Eye (tissue), 1 donor: ENCODE data around the gene GPR63.
"Not testable (repeated sequence)": the region's sequence is repeated elsewhere in the genome, so short reads cannot be mapped to it uniquely, and the experiment has no call there.

Experiments used
- DNase-seq: peaks from one replicate; pipeline ENCODE4 v3.0.0-alpha.2; 2015

GPR63 gene, protein sequence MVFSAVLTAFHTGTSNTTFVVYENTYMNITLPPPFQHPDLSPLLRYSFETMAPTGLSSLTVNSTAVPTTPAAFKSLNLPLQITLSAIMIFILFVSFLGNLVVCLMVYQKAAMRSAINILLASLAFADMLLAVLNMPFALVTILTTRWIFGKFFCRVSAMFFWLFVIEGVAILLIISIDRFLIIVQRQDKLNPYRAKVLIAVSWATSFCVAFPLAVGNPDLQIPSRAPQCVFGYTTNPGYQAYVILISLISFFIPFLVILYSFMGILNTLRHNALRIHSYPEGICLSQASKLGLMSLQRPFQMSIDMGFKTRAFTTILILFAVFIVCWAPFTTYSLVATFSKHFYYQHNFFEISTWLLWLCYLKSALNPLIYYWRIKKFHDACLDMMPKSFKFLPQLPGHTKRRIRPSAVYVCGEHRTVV

DNA sequence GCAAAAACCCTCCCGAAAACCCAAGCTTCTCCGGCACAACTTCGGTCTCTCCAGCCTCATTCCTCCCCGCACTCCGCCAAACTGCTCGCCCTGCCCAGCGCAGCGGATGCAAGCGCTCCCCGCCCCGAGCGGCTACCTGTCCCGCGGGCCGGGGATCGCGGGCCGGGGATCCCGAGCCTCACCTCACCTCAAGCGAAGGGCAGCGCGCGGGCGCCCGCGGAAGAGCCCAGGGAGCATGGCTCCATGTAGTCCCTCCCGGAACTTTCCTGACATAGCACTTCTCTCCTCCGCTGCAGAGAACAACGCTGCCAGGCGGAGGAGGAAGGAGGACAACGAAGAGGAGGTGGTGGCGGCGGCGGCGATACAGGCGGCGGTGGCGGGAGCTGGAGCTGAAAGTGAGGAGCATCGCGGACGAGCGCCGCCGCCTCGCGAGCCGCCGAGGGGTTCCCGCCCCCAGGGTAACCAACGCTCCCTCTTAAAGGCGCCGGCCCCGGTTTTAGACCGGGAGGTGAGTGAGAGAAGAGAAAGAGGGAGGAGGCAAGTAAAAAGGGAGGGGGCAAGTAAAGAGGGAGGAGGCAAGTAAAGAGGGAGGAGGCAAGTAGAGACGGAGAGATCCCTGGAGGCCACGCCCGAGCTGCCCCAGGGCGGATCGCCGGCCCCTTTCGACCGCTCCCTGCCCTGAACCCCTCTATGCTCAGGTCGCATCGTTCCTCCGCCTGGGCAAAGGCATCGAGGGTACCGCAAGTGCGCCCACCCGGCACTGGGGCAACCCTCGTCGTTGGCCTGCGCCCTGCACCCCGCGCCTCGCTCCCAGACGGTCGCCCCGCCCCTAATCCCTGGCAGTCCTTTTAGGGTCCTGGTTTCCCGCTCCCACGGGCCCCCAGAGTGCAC, at the start of gene GPR63:
Gene GPR63 (minus strand): TSS at position 397 of the 891 bp plus-strand sequence. CDS start 37,746 bp downstream, outside the sequence.
- DNase-seq: peak; percentile 91

DNA sequence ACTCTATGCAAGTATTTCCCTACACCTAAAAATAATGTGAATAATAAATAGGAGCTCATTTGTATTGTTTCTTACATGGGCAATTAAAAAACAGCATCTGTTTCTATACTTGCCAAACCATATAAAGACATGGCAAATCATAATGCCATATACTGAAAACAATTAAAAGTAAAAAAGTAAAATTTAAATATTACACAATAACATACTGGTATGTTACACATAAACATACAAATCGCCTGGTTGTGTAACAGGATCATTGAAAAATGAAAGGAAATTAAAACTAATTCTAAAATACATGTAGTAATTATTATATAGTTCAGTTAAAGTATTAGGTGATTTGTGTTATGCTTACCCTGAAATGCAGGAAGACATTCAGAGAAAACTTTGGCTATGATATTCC, 49.2 kb upstream of the GPR63 start:
- DNase-seq: no peak

DNA sequence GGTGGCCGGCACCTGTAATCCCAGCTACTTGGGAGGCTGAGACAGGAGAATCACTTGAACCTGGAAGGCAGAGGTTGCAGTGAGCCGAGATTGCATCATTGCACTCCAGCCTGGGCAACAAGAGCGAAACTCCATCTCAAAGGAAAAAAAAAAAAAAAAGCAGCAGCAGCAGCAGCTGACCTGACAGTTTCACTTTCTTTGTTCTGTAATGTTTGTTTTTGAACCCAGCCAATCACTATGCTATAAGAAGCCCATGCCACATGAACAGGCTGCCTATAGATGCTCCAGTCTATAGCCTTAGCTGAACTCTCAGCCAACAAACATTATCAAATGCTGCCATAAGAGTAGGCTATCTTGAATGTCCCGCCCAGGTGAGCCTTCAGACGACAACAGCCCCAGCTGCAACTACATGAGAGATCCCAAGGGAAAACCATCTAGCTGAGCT, 47.9 kb upstream of the GPR63 start:
- DNase-seq: not testable (repeated sequence)

DNA sequence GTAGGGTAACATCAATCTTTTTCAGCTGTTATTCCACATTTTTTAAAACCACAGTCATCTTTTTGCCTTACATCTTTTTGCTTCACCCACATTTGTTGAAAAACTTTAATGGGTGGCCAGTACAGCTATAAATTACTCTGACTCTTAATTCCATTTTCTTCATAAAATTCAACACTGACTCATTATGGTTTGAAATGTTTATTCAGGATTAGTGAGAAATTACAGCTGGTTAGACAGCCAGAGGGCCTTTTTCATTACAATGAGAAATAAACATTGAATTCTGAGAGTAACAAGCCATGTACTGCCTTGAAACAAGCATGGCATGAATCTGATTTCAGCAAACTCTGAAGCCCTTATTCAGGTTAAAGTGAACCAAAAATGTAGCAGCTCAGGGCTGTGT, 40.9 kb upstream of the GPR63 start:
- DNase-seq: no peak

DNA sequence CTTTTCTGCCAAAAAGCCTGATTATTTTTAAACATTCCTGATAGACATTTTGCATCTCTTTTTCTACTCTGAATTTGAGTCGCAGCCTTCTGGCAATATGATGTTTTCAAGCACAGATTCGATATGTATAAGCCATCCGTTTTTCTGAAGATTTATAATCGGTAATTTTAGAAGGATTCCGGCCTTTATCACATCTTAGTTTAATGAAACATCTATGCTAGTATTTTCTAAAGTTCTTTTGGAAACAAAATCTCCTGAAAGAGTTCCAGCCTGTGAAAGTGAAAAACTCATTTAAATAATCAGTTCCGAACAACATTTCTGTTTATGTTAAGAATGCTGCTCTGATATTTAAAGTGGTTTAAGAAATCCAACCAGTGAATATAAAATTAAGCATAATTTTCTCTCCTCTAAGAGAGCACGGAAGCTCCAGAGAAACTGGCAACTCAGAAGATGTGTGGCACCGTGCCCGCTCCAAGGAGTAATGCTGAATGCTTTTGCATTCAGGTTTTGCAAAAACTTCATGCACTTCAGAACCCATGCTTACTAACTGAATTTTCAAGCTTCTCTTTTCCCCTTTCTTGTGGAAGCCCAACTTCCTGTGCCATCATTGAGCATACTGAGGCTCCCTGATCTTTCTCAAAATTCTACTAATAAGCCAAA, 39.7 kb upstream of the GPR63 start:
- no peak for DNase-seq

DNA sequence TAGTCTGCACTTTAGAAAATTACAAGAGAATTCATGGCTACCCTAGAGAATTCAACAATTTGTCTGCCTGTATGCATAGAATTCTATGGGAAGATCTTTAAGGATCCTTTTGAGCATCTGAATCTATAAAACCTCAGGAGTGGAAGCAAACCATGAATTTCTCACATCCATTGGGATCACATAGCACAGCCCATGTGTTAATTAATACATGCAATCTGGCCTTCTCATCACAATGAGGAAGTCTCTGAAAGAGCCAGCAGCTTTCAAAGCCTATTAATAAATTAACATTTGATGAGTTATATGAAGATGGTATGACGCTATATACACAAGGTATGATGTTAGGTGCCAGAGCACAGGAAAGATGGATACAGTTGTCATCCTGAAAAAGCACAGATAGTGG, 35.7 kb upstream of the GPR63 start:
- DNase-seq: no peak

DNA sequence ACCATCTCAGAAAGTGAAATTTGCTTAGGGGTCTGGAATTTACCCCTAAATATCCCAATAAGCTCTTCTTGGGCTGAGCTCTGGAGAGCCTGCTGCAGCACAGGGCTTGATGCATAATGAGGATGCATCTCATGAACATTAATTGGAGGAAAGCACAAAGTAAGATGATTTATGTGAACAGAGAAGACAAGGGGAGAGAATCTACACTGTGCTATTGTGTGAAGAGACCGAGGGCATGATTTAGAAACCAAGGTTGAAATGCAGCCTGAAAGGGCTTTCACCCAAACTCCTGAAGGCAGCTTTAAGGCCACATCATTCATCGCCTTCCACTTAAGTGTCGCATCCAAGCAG, 27.8 kb upstream of the GPR63 start:
- no peak for DNase-seq

DNA sequence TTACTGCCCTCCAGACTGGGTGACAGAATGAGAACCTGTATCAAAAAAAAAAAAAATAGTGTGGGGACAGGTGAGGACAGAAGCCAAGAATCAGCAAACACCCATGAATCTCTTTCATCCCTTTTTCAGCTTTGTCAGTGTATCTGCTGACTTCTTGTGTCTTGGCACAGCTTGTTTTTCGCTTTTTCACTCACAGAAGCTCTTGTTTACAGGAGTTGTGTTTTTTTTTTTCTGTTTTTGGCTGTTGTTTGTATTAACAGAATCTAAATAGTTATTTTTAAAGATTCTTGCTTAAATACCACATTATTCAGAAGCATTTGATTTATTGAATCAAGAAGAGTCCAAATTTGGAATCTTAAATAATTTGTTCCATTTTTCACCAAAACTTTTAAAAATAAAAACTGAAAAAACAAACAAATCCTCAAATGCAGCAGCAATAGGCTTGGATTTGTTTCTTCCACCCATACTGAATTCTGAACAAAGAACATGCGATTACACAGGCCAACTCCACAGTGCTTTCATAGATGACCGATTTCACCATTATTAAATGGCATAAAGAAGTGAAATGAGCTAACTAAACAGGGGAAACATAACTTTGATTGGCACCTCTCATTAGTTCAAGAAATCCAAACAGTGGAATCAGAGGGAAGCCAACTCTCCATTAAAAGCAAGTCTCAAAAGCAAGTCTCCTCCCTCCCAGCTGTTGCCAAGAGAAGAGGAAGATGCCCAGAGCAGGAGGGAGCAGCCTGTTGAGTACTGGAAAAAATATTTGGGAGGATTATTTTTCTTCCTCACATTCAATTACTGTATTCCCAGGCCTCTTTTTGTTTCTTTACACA, 27.2 kb upstream of the GPR63 start:
- peak; percentile 52 for DNase-seq

DNA sequence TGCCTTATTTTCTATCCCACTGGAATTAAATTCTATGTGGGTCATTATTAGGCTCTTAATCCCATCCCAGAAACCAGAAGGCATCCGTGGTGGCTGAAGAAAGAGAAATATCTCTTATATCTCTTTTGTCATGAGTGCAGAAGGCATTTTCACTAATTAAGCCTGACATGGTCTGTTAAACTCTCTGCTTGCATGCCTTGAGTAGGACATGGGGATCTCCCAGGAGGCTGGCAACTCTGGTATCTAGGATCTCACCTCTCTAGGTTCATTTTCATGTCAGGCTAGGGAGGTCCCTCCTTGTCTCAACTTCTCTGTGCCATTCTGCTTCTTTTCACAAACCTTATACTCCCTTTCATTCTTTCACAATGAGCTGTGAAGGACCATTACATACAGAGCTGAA, 25.3 kb upstream of the GPR63 start:
- peak; percentile 56 for DNase-seq

DNA sequence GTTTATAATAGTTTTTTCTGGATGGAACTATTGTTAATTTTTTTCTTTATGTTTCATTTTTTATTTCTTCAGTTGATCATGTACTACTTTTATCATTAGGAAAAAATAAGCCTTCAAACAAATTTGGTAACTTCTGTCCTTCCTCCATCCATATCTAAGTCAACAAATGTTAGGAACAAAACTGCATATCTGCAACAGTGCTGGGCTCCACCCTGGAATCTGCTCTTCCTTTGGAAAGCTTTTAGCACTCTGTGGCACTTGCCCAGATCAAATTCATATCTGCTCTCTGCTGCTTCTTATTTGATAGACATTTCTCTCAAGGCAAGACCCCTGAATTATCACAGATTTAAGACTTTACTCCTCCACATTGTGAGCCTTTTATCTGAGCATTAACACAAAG, 24.3 kb upstream of the GPR63 start:
- no peak for DNase-seq

DNA sequence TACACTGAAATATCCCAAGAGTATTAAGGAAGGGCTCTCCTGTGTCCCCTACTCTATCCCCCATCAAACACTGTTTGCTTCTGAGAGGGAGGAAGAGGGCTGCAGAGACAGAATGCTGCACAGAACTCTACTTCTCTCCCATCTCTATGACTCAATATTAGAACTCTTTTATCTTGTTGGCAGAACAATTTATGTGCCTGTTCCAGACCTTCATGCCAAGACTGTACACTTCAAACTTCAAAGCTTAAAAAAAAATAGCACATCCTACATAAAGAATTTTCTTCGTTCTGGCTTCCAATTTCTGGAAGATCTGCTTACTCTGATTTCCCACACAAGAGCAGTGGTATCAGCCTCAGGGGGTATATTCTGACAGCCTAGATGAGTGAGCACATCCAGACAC, 19.6 kb upstream of the GPR63 start:
- no peak for DNase-seq

DNA sequence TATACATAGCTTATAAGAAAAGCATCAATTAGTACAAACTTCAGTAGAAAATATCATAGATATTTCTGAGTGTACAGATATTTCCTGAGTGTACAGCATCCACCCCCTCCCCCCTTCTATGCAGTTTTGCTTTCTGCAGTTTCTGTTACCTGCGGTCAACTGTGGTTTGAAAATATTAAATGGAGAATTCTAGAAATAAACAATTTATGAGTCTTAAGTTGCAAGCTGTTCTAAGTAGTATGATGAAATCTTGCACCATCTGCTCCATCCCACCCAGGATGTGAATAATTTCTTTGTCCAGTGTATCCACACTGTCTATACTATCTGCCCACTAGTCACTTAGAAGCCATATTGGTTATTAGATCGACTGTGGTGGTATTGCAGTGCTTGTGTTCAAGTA, 15.8 kb upstream of the GPR63 start:
- no peak for DNase-seq

DNA sequence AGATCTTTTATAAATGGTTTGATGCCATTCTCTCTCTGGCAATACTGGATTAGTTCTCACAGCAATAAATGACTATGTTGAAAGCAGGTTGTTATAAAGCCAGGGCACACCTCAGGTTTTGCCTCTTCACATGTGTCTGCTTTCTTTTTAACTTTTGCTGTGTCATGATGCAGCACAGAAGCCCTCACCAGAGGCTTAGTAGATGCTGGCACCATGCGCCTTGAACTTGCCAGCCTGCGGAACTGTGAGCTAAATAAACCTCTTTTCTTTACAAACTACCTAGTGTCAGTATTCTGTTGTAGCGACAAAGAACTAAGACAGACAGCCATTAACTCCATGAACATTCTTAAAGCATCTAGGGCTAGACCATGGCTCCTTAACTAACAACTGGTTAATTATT, 15.3 kb upstream of the GPR63 start:
- DNase-seq: no peak

DNA sequence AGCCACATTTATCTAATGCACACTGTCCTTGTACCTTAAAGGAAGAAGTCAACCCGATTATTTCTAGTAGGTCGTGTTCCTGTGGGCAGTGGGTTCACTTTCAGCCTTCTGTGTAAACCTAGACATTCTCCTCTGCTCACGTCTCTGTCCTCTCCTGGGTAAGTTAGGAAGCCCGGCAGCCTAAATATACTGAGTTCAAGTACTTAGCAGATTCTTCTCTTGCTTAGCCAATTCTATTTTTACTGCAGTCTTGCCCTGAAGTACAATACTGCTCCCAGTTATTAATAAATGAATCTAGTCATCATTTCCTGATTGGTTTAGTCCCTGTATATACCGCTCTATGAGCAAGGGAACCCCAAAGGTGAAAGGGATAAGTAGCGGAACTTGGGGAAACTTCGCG, 14.6 kb upstream of the GPR63 start:
- DNase-seq: no peak

DNA sequence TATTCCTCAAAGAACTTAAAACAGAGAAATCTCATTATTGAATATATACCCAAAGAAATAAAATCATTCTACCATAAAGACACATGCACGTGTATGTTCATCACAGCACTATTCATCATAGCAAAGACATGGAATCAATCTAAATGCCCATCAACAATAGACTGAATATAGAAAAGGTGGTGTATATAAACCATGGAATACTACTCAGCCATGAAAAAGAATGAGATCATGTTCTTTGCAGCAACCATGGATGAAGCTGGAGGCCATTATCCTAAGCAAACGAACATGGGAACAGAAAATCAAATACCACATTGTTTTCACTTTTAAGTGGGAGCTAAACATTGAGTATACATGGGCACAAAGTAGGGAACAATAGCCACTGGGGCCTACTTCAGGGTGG, 12.3 kb upstream of the GPR63 start:
- DNase-seq: no peak

DNA sequence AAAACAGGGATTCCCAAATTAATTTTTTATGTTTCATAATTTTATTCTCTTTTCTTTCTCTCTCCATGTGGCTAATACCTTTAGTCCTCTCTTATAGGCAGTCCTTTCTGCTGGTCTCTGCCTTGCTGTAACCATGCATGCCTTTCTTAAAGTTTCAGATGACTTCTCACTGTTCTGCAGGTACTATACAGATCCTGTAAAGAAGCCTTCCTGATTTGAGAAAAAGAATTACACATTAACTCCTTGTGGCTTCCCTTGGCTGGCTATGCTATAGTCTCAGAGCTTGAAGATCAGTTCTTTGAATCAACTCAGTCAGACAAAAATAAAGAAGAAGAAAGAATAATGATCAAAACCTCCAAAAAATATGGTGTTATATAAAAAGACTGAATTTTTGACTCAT, 7.3 kb upstream of the GPR63 start:
- no peak for DNase-seq

DNA sequence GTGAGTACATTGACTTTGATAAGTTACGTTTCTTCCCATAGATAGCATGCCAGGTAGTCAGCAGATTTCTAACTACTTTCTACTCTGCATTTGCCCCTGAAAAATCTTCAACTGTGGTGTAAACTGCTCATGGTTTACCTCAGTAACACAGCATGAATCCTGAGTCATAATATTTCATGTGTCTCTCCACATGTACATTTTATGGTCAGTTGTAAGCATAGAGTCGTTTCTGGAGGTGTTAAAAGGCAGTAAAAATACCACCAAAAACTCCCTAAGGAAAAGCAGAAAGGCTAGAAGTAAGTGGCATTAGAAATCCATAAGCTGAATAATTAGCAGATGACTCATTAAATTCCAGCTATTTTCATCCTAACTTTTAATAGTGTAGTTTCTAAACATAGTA, 4.1 kb upstream of the GPR63 start:
- no peak for DNase-seq

DNA sequence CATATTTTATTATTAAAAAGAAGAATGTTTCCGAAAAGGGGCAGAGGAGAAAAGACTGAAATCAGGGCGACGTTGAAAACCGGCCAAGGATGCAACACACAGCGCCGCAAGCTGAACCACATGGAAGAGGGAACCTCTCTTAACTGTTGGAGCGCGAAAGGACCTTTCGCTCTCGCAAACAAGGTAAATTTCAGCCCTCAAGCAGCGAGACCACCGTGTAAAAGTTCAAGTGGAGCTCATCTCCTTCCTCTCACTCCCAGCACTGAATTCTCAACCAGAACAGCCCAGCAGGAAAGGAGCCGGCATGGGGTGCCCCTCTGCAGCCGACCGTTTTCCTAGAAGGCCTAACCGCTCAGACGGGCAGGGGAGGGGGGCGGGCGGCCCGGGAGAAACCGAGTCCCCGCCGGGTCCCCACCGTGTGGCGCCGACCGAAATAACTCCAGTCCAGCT, 621 bp downstream of the GPR63 start:
- no peak for DNase-seq

DNA sequence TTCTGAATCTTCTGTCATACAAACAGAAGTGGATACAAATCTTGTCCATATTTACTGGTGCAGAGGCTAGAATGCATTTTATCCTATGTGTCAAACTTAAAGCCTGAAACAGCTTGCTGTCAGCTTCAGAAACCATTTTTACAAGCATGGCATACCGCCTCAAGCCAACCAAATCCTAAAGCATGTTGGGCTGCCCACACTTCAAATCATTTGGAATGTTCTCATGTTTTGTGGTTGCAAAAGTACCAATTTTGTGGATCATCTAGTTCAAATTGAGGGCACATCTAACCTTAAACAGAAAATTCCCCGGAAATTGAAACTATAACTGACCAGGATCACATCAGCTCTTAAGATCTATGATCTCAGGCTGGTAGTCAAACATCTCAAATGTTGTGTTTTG, 3.2 kb downstream of the GPR63 start:
- no peak for DNase-seq

DNA sequence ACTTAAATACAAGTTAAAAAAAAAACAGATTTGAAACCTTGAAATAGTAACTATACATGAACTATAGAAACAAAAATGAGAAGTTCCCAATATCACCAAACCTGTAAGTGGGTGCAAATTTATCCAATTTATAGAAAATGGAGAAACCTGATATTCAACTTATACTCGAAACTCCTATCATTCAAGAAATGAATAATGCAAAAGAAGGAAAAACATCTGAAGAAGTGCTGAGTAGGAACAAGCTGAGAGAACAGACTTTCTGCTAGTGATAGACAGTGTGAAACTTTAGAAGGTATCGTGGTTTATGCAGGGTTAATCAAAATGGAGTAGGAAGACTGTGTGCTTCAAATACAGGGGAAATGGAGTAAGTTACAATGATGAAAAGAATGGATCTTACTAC, 4.5 kb downstream of the GPR63 start:
- no peak for DNase-seq

DNA sequence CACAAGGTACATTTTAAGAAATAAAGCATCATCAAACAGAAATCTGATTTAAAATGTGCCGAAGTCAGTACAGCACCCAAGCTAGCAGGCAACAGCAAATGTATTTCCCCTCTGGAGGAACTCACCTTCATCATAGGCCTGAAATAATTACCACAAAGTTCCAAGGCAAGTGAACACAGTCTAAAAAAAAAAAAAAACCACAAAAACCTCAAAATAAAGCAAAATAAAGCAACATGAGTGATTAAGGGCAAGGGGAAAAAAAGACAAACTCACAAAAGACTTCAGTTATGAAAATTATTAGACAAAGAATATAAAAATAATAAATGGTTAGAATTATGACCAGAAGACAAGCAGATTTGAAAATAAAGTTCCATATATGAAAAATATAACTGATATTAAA, 10.4 kb downstream of the GPR63 start:
- DNase-seq: no peak

DNA sequence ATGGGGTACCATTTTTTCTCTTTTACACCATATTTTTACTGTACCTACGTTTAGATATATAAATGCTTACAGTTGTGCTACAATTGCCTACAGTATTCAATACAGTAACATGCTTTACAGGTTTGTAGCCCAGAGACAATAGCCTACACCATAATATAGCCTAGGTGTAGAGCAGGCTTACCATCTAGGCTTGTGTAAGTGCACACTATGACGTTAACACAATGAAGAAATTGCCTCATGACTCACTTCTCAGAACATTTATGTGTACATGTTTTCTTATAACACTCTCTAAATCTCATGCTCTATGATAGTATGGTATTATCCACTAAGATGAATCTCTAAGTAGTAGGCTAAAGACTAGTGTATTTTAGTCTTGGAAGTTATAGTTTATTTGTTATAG, 13.5 kb downstream of the GPR63 start:
- DNase-seq: no peak

DNA sequence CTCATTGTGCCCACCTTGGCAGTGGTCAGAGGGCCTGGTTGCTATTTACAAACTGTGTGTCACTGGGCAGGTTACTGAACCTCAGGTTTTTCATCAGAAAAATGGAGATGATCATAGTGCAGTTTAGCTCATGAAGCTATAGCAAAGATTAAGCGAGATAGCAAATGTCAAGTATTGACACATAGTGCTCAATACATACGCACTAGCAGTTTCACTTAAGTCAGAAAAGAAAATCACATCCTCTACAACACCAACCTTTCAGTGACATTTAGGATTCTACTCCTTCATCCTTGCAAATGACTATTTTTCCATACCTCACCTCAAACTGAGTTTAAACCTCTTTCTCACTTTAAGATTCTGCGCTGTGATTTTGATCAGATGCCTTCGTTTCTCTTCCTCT, 16.2 kb downstream of the GPR63 start:
- no peak for DNase-seq
